HL-60 (cell line): ENCODE measurements around the gene SLC35A4.

Experiments used
- DNase-seq, 2 experiments: peaks; one replicate each; pipeline ENCODE4 v3.0.0-alpha.2; 2010 to 2020; ENCODE audit warnings: low read depth in 1 of 2, low spot score in 1 of 2
- H3K27ac ChIP-seq: fragments of 250-450 bp; sonication (Bioruptor Pico); replicated peaks from 2 replicates; pipeline ENCODE4 v1.5.1; 2020; ENCODE audit warnings: mild to moderate bottlenecking, moderate library complexity
- H3K27me3 ChIP-seq: fragments of 250-450 bp; sonication (Bioruptor Pico); 2 replicates; pipeline ENCODE4 v1.5.1; 2021; ENCODE audit warnings: mild to moderate bottlenecking, moderate library complexity; ENCODE audit not compliant: insufficient read depth, poor library complexity, severe bottlenecking
- H3K4me3 ChIP-seq: replicated peaks from 2 replicates; pipeline ENCODE4 v1.5.1; 2011; ENCODE audit warnings: mild to moderate bottlenecking, control low read depth, low read length; ENCODE audit not compliant: insufficient read depth
- GABPA ChIP-seq: IDR thresholded peaks from 2 replicates; pipeline ENCODE4 v1.6.1; 2012; ENCODE audit warnings: low read depth
- POLR2AphosphoS5 ChIP-seq: IDR thresholded peaks from 2 replicates; pipeline ENCODE4 v1.6.1; 2012; ENCODE audit warnings: low read depth
- SPI1 ChIP-seq: IDR thresholded peaks from 2 replicates; pipeline ENCODE4 v1.6.1; 2012; ENCODE audit warnings: low read depth, mild to moderate bottlenecking, borderline replicate concordance
- TF ChIP-seq, protein P1 (sequence below): IDR thresholded peaks from 2 replicates; pipeline ENCODE4 v1.6.1; 2012; ENCODE audit warnings: low read depth; ENCODE audit not compliant: insufficient replicate concordance
- TF ChIP-seq, protein P2 (sequence below): IDR thresholded peaks from one replicate; pipeline ENCODE4 v1.5.1; 2011; ENCODE audit warnings: low read length, control low read depth, inconsistent platforms; ENCODE audit not compliant: insufficient read depth

Gene SLC35A4

DNA sequence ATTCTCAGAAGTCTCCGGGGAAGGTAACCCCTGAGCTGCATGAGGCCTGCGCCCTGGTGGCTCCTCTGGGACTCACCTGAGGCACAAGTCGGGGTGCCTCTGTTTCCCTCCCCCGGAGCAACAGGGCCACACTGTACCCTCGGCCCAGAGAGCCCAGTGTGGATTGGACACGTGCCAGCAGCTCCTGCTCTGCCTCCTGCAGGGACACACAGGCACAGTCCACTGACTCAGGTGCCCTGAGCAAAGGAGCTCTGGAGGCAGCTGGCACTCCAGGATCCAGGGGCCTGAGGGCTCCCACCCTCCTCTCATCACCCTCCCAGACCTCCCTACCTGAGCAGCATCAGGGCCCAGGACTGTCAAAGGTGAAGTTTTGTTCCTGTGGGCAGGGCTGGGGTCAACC, 29.5 kb downstream of the SLC35A4 start:
- Histone ChIP-seq H3K27ac (no peak overlapping the region), H3K4me3 (no peak overlapping the region), H3K27me3 (no peaks in the 10 kb centered on the region)
- TF ChIP-seq, protein P1, sequence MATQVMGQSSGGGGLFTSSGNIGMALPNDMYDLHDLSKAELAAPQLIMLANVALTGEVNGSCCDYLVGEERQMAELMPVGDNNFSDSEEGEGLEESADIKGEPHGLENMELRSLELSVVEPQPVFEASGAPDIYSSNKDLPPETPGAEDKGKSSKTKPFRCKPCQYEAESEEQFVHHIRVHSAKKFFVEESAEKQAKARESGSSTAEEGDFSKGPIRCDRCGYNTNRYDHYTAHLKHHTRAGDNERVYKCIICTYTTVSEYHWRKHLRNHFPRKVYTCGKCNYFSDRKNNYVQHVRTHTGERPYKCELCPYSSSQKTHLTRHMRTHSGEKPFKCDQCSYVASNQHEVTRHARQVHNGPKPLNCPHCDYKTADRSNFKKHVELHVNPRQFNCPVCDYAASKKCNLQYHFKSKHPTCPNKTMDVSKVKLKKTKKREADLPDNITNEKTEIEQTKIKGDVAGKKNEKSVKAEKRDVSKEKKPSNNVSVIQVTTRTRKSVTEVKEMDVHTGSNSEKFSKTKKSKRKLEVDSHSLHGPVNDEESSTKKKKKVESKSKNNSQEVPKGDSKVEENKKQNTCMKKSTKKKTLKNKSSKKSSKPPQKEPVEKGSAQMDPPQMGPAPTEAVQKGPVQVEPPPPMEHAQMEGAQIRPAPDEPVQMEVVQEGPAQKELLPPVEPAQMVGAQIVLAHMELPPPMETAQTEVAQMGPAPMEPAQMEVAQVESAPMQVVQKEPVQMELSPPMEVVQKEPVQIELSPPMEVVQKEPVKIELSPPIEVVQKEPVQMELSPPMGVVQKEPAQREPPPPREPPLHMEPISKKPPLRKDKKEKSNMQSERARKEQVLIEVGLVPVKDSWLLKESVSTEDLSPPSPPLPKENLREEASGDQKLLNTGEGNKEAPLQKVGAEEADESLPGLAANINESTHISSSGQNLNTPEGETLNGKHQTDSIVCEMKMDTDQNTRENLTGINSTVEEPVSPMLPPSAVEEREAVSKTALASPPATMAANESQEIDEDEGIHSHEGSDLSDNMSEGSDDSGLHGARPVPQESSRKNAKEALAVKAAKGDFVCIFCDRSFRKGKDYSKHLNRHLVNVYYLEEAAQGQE: no peak
- TF ChIP-seq GABPA (no peak), SPI1 (no peak), POLR2AphosphoS5 (no peak)
- TF ChIP-seq, protein P2, sequence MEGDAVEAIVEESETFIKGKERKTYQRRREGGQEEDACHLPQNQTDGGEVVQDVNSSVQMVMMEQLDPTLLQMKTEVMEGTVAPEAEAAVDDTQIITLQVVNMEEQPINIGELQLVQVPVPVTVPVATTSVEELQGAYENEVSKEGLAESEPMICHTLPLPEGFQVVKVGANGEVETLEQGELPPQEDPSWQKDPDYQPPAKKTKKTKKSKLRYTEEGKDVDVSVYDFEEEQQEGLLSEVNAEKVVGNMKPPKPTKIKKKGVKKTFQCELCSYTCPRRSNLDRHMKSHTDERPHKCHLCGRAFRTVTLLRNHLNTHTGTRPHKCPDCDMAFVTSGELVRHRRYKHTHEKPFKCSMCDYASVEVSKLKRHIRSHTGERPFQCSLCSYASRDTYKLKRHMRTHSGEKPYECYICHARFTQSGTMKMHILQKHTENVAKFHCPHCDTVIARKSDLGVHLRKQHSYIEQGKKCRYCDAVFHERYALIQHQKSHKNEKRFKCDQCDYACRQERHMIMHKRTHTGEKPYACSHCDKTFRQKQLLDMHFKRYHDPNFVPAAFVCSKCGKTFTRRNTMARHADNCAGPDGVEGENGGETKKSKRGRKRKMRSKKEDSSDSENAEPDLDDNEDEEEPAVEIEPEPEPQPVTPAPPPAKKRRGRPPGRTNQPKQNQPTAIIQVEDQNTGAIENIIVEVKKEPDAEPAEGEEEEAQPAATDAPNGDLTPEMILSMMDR: no peak
- no peak for DNase-seq

DNA sequence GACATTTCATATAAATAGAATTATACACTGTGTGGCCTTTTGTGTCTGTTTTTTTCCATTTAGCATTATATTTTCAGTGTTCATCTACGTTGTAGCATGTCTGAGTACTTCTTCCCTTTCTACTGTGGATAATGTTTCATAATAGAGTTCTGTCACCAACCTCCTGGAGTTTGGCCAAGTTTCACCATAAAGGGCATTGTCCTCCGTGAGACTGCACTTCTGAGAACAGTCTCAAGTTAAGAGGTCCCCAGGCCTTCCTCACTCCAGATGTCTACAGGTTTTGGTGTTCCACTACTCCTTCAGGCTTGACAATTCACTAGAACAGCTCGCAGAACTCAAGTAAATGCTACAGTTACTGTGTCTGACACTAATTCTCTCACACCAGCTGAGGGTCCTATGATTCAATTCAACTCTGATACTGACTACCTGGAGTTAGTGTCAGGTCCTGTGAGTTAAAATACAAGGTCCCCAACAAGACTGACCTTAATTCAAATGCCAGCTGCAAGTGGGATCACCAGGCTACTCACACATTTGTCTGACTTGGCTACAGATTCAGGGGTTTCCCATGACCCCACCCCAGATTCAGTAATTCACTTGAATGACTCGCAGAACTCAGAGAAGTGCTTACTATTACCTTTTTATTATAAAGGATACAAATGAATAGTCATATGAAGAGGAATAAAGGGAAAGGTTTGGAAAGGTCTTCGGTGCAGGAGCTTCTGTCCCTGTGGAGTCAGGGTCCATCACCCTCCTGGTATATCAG, 31.1 kb downstream of the SLC35A4 start:
- no peak overlapping the region for H3K4me3 ChIP-seq
- DNase-seq: peak; percentile 93 to 97
- peak overlapping the region; percentile 59 for H3K27ac ChIP-seq
- TF ChIP-seq POLR2AphosphoS5 (peak; percentile 68), GABPA (no peak), SPI1 (peak; percentile 40; the same call in 1 of the 2 replicates)
- H3K27me3 ChIP-seq: no peaks in the 10 kb centered on the region

DNA sequence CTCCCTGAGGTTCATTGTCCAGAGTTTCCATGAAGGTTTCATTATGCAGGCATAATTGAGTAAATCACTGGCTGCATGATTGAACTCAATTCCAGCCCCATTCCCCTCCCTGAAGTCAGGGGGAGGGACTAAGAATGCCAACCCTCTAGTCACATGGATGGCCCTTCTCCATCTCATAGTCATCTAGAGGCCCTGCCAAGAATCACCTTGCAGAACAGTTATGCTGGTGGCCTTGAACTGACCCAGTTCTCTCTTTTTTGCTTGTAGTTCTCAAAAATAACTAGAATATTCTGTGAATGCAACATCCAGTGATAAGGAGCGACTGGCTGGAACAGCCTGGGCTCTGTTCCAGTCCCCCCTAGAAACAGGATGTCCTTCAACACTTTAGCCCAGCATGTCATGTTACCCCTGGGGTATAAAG, 31.7 kb downstream of the SLC35A4 start:
- peak overlapping the region; percentile 59; the same call in 1 of the 2 replicates for H3K27ac ChIP-seq
- H3K4me3 ChIP-seq: no peak overlapping the region
- H3K27me3 ChIP-seq: no peaks in the 10 kb centered on the region
- DNase-seq: no peak
- no peak for TF ChIP-seq SPI1
- no peak for TF ChIP-seq GABPA
- TF ChIP-seq, protein P1: no peak
- TF ChIP-seq, protein P2: no peak
- no peak for TF ChIP-seq POLR2AphosphoS5

DNA sequence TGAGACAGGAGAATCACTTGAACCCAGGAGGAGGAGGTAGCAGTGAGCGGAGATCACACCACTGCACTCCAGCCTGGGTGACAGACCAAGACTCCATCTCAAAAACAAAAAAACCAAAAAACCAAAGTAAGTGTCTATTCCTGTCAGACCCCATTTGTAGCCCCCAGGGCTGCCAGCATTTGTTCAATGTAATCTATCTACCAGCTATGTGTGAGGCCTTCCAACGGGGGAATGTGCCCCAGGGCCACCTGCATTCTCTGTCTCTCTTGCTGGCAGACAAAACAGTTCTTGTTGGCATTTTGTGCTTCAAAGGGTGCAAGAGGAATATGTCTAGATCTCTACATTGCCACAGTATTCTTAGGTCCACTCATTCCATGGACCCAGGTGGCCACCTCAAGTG, 34.2 kb downstream of the SLC35A4 start:
- Histone ChIP-seq H3K27ac (no peak overlapping the region), H3K27me3 (no peaks in the 10 kb centered on the region), H3K4me3 (no peak overlapping the region)
- TF ChIP-seq, protein P2: no peak
- no peak for TF ChIP-seq GABPA
- no peak for TF ChIP-seq SPI1
- TF ChIP-seq POLR2AphosphoS5: no peak
- TF ChIP-seq, protein P1: no peak
- DNase-seq: no peak
